Measurements from ENCODE around the gene GPR141.

Gene GPR141, protein sequence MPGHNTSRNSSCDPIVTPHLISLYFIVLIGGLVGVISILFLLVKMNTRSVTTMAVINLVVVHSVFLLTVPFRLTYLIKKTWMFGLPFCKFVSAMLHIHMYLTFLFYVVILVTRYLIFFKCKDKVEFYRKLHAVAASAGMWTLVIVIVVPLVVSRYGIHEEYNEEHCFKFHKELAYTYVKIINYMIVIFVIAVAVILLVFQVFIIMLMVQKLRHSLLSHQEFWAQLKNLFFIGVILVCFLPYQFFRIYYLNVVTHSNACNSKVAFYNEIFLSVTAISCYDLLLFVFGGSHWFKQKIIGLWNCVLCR

DNA sequence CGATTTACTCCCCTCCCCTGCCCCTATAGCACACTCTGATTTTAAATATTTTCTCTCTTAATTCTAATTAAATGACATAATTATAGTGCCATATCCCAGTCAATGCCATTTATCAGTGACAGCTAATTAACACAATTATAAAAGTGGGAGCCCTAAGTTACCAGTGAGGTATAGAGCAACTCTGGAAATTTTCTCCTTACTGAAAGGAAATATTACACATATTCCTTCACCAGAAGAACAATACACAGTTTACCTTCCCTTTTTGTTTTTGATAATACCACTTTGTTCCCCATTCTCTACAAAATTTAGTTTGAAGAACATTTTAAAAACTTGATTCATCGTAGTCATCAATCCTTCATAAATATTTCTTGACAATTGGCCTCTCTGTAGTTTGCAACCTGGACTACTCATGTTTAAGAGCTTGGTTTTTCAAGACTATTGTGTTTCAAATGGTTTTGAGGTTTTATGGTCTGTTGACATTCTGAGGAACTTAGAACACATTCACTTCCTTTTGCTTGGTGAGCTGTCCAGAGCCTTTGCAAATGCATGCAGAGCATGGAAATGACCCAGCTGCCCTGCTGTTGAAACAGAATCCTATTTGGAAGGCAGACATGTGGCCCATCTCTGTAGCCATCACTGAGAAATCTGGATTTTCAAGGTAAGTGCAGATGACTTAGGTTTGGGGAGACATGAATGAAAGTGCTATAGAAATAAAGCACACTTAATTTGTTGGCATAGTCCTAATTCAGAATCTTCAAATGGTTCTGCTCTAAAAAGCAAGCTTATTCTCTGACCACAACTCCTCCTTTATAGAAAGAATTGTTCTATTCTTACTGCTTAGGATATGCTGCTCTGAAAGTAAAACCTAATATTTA is at the start of gene GPR141:
Gene GPR141, plus strand, starts transcription at position 521 of the 875 bp plus-strand sequence. CDS start 56,628 bp downstream, outside the sequence.
- no peak for DNase-seq

GRCh38 chr7:37635346-37635745 is 48.2 kb upstream of the GPR141 start:
- no peak for DNase-seq

DNA sequence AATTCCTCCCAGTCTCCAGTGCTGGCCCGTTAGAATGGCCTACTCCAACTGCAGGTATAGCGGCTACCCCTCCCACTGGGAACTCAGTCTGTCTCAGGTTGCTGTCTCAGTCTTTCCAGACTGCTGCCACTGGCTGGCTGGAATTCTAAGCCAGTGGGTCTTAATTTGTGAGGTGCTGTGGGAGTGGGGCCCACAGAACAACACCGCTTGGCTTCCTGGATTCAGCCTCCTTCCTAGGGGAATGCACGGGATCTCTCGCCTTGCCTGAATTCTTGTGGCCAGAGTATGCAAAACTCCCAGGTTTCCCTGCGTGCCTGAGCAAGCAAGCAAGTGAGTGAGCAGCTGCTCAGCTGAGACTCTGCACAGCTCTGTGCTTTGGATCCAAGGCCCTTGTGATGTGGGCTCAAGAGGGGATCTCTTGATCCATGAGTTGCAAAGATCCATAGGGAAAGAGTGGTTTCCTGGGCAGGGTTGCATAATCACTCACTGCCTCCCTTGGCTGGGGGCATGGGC is 41.5 kb upstream of the GPR141 start:
- DNase-seq, result no peak

DNA sequence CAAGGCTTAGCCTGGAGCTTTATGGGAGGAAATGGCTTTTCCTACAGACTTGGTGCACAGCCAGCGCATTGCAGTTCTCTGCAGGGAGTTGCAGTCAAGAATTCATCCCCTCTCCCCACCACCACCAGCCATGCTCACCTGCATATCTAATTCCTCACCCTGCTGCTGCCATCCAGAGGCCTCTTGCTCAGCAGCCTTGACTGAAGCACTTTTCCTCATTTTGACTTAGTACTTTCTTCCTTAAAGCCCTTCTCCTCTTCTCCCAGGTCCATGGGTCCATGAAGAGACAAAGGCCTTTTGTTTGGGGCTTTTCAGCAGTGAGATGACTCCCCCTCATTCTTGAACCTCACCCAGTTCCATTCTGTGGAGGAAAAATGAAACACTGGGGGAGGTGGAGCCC is 39.7 kb upstream of the GPR141 start:
- DNase-seq, result peak; percentile 38 to 57

DNA sequence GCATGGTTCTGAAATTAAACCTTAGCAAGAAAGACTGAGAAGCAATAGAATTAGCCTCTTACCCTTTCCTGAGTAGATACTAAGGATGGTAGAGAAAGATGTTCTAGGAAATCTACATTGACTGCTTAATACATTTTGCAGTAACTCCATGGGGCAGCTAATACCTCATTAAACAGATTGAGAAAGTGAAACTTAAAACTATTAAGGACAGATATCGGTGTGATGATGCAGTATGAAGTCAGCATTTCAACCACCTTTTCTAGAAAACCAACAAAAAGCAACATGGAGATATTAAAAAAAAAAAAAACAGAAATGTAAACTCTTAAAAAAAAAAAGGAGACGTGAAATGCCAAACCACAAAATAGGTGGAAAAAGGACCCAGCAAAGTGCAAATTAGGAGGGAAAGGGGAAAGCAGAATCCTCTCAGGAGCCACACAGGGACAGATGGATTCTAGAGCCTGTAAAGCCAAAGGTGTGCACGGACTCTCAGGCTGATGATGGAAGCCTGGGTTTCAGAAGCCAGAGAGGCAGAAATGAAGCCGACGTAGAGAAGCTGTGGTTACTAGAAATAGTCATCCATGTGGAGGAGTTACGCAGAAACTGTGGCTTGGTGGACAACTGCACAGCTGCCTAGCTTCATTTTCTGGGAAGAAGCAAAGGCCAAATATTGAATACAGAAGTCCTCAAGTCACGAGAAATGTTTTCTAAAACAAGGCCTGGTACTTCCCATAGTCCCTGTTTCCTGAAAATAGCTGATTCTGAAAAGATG is 38.1 kb upstream of the GPR141 start:
- DNase-seq, result no peak

DNA sequence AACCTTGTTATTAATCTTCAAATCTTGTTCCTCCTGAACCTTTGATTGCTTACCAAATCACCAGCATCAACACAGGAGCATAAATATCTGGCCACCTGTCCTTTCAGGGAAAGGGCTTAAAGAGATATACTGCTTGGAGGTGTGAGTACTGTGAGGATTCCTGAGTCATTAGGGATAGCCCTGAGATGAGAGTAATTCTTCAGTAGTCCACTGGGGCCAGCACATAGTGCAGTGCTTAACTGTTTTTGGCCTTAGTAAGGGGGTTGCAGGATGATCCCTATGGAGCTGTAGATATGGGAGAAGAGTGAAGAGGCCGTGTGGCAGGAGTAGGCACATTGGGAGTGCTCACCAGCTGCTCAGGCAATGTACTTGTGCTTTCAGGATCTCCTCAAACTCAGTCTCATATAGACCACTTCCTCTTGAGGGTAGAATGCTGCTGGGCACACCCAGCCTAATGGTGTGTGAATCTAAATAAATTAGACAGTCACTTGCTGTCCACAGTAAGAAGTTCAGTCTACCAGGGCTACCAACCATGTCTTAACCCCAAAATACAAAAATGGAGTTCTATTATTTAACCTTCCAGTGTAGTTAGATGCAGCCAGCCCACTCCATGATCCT is 26.5 kb upstream of the GPR141 start:
- DNase-seq, result no peak

DNA sequence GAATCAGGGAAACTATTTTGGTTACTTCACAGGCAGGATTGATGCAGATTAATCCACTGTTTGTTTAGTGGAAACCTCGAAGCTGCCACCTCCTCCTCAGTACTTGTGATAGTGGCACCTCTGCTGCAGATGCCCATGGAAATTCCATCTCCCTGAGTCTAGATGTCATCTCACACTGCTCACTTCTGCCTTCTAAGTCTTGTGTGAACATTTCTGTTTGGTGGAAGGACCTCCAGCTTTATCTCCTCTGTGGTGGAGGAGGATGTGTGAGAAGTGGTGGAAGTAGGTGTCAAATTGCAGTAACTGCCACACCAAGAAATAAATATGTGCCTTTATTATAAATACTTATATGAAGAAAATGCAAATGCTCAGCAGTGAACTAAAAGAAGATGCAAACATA is 25.8 kb upstream of the GPR141 start:
- DNase-seq, result no peak

DNA sequence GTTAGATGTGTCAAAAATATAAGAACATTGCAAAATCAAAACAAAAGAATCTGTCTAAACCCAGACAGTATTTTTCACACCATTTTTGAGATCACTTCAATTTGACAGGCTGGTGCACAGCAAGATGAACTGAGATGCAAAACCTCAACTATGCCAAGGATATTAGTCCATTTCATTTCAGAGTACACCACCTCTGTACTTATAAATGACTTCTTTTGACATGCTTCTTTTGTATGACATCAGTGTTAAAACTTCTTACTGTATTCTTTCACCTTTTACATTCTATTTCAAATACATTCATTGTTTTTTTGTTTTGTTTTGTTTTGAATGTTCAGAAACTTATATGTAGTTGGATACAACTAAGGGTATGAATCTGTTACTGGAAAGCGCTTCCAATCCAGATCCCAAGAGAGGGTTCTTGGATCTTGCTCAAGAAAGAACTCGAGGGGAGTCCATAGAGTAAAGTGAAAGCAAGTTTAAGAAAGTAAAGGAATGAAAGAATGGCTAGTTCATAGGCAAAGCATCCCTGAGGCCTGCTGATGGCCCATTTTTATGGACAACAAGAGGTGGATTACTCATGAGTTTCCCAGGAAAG is 23.5 kb upstream of the GPR141 start:
- DNase-seq, result no peak

GRCh38 chr7:37660614-37661013 is 23.0 kb upstream of the GPR141 start:
- no peak for DNase-seq

- DNase-seq, result no peak
Observed at GRCh38 chr7:37663693-37664092, 19.9 kb upstream of the GPR141 start.

GRCh38 chr7:37665352-37666022 is 18.1 kb upstream of the GPR141 start:
- no peak for DNase-seq

DNA sequence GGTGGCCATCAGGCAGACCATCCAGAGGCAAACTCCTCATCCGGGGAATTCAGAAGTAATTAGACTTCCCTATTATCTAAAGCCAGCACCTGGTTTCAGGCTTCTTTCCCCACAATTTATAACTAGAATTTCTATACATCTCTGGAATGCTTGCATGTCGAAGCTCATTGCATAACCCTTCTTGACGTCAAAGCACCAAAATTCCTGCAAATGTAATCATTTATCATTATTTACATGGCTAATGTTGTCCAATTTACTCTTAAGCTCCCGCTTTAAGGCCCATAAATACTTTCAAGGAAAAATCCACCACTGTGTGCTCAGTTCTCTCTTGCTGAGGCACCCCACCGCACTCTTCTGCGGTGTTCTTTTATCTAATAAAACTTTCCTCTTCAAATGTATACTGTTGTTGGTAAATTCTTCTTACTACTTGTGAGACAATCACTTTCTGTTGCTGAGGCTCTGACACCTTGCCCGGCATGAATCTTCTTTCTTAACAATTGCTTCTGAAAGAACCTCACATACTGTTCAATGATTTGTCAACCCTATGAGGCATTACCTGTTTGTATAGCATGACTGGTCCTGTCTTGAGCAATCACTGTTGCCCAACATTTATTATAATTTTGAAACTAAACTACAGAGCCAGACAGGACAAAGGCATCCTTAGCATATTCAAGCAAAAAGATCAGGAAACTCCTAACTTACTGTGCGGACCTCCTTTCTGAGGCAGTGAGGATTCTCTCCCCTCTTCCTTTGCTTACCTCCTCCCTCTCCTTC is 17.4 kb upstream of the GPR141 start:
- no peak for DNase-seq

- no peak for DNase-seq
Observed at GRCh38 chr7:37669818-37670217, 13.7 kb upstream of the GPR141 start.

DNA sequence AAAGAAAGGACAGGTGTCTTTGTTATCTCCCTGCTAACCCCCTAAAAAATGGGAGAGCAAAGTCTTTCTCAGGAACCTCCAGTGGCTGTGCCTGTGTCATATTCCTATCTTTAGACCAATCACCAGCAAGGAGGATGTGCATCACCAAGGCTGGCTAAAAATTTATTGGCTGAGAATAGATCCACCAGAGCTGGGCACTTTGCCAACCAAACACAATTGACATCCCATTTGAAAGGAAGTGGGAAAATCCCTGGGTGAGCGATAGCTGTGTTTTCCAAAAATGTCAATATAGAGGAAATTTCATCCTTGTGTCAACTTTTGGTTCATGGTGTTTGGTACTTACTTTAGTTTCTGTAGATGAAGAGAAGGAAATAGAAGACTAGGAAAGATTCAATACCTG is 13.1 kb upstream of the GPR141 start:
- peak in 1 of 2 experiments; percentile 43 for DNase-seq

DNA sequence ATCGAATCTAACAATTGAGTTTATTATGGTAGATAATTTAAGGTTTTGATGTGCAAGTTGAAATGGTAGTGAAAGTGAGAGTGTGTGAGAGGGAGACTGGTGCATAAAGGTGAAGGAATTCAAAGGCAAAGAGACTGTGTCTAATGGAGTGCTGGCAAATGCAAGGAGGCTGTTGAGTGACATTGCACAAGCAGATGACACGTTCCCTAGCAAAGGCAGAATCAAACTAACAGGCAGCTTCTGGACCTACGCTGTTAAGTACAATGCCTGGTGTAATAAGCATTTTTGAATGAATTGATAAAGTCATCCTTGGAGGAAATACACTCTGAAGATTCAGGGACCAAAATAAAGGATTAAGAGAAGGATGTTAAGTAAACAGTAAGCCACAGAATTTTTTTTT is 11.7 kb upstream of the GPR141 start:
- no peak for DNase-seq

GRCh38 chr7:37672926-37673325 is 10.6 kb upstream of the GPR141 start:
- DNase-seq, result no peak

DNA sequence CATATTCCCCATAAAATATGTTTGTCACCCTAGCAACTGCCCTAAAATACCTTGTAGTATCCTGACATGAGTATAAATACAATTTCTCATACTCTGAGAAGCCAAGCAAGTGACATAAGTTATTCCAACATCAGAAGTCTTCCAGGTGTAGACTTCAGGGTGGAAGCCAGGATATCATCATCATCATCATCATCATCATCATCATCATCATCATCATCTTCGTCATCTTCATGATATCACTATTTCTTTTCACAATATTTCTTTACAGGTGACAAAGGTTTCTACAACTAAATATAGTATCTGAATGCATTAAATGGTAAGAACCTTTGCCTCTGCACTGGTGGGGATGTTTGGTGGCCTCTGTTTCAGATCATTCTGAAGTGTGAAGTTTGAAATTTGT is 10.0 kb upstream of the GPR141 start:
- no peak for DNase-seq

DNA sequence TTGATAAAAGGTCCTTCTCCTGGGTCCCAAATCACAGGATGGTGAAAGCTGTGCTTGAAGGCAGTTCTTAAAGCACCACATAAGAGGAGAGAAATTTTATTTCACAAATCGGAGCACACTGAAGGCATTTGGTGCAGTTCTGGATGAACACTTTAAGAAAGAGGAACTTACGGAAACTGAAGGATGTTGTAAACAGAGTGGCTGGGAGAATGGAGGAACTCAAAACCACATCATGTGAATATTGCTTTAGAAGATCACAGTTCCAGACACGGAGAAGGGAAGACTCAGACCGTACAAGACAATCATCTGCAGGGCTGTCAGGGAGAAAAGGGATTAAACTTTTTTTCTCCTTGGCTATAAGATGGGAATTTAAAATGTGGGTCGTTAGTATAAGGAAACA is 9.0 kb upstream of the GPR141 start:
- no peak for DNase-seq

- no peak for DNase-seq
Observed at GRCh38 chr7:37675749-37676148, 7.8 kb upstream of the GPR141 start.

- no peak for DNase-seq
Observed at GRCh38 chr7:37684927-37685326, 1.4 kb downstream of the GPR141 start.

Measured in NCI-H2081 (cell line).